MM.1S (cell line): ENCODE measurements around the gene ATOH1.

Experiments
- DNase-seq: peaks from one replicate; pipeline ENCODE4 v3.0.0-alpha.2; 2015
- H2AFZ ChIP-seq: fragments of 300-600 bp; sonication (generic); 2 replicates; pipeline ENCODE4 v1.6.0; 2016; ENCODE audit warnings: antibody characterized with exemption, low read length
- H3F3A ChIP-seq: fragments of 300-600 bp; sonication (generic); 2 replicates; pipeline ENCODE4 v1.6.1; 2016; ENCODE audit warnings: mild to moderate bottlenecking, antibody characterized with exemption, low read length, moderate library complexity, mixed read lengths; ENCODE audit not compliant: insufficient read depth
- H3K27ac ChIP-seq: fragments of 300-600 bp; sonication (generic); 2 replicates; pipeline ENCODE4 v1.5.1; 2016; ENCODE audit warnings: mild to moderate bottlenecking, low read length
- H3K27me3 ChIP-seq: fragments of 300-600 bp; sonication (generic); replicated peaks from 2 replicates; pipeline ENCODE4 v1.6.0; 2016; ENCODE audit warnings: low read length; ENCODE audit not compliant: insufficient read depth
- H3K36me3 ChIP-seq: fragments of 300-600 bp; sonication (generic); replicated peaks from 2 replicates; pipeline ENCODE4 v1.6.1; 2016; ENCODE audit warnings: mild to moderate bottlenecking, low read length, mixed read lengths; ENCODE audit not compliant: insufficient read depth
- H3K4me1 ChIP-seq: fragments of 300-600 bp; sonication (generic); 2 replicates; pipeline ENCODE4 v1.6.1; 2016; ENCODE audit warnings: low read length, mixed read lengths
- H3K4me2 ChIP-seq: fragments of 300-600 bp; sonication (generic); 2 replicates; pipeline ENCODE4 v1.6.0; 2016; ENCODE audit warnings: low read depth, low read length
- H3K4me3 ChIP-seq: fragments of 300-600 bp; sonication (generic); 2 replicates; pipeline ENCODE4 v1.5.1; 2016; ENCODE audit warnings: low read length, mixed read lengths
- H3K79me2 ChIP-seq: fragments of 300-600 bp; sonication (generic); 2 replicates; pipeline ENCODE4 v1.6.1; 2016; ENCODE audit warnings: mixed run types, low read length, mixed read lengths
- H3K9ac ChIP-seq: fragments of 300-600 bp; sonication (generic); 2 replicates; pipeline ENCODE4 v1.6.1; 2016; ENCODE audit warnings: low read length, mixed read lengths
- H3K9me2 ChIP-seq: fragments of 300-600 bp; sonication (generic); replicated peaks from 2 replicates; pipeline ENCODE4 v1.6.1; 2016; ENCODE audit warnings: mild to moderate bottlenecking, low read length, mixed read lengths; ENCODE audit not compliant: insufficient read depth
- H3K9me3 ChIP-seq: fragments of 300-600 bp; sonication (generic); replicated peaks from 2 replicates; pipeline ENCODE4 v1.6.1; 2016; ENCODE audit warnings: mild to moderate bottlenecking, low read length, mixed read lengths; ENCODE audit not compliant: insufficient read depth
- H4K20me1 ChIP-seq: fragments of 300-600 bp; sonication (generic); 2 replicates; pipeline ENCODE4 v1.6.1; 2016; ENCODE audit warnings: mild to moderate bottlenecking, low read length, moderate library complexity, mixed read lengths; ENCODE audit not compliant: insufficient read depth
- CTCF ChIP-seq: fragments of 300-600 bp; sonication (generic); IDR thresholded peaks from 2 replicates; pipeline ENCODE4 v1.5.1; 2016; ENCODE audit warnings: antibody characterized with exemption, low read length, mixed read lengths
- EZH2 ChIP-seq: fragments of 300-600 bp; sonication (generic); optimal IDR thresholded peaks from 2 replicates; pipeline ENCODE3; 2017; ENCODE audit warnings: low read depth, mild to moderate bottlenecking, antibody characterized with exemption, low read length, mixed read lengths
- EZH2phosphoT487 ChIP-seq: fragments of 300-600 bp; sonication (generic); IDR thresholded peaks from 2 replicates; pipeline ENCODE4 v1.6.1; 2018; ENCODE audit warnings: antibody characterized with exemption, low read length

The ATOH1 gene

GRCh38 chr4:93842601-93843252 is 14.2 kb downstream of the ATOH1 start:
- H3F3A ChIP-seq, result no peaks in the 10 kb centered on the region
- no peak overlapping the region for H3K4me2 ChIP-seq
- H3K9me3 ChIP-seq, result no peaks in the 10 kb centered on the region
- H3K27ac ChIP-seq, result no peak overlapping the region
- H3K36me3 ChIP-seq, result no peaks in the 10 kb centered on the region
- no peaks in the 10 kb centered on the region for H3K27me3 ChIP-seq
- H3K79me2 ChIP-seq, result no peaks in the 10 kb centered on the region
- DNase-seq, result no peak
- H3K9ac ChIP-seq, result no peak overlapping the region
- H3K4me1 ChIP-seq, result no peaks in the 10 kb centered on the region
- no peaks in the 10 kb centered on the region for H4K20me1 ChIP-seq
- H2AFZ ChIP-seq, result no peak overlapping the region
- TF ChIP-seq EZH2phosphoT487, result no peak
- no peak for TF ChIP-seq CTCF
- TF ChIP-seq EZH2, result no peak
- no peaks in the 10 kb centered on the region for H3K9me2 ChIP-seq
- no peak overlapping the region for H3K4me3 ChIP-seq

GRCh38 chr4:93843772-93844171 is 15.2 kb downstream of the ATOH1 start:
- no peaks in the 10 kb centered on the region for H3K9me2 ChIP-seq
- H3K27me3 ChIP-seq, result no peaks in the 10 kb centered on the region
- no peaks in the 10 kb centered on the region for H3K9me3 ChIP-seq
- no peaks in the 10 kb centered on the region for H3K36me3 ChIP-seq
- no peak overlapping the region for H2AFZ ChIP-seq
- H3K4me1 ChIP-seq, result no peaks in the 10 kb centered on the region
- TF ChIP-seq CTCF (no peak), EZH2phosphoT487 (no peak), EZH2 (no peak)
- no peak for DNase-seq
- no peaks in the 10 kb centered on the region for H3F3A ChIP-seq
- H3K27ac ChIP-seq, result no peak overlapping the region
- H4K20me1 ChIP-seq, result no peaks in the 10 kb centered on the region
- no peak overlapping the region for H3K4me2 ChIP-seq
- no peak overlapping the region for H3K9ac ChIP-seq
- no peak overlapping the region for H3K4me3 ChIP-seq
- H3K79me2 ChIP-seq, result no peaks in the 10 kb centered on the region

- Histone ChIP-seq H3K27ac (no peak overlapping the region), H3K9ac (no peak overlapping the region), H3K4me1 (no peaks in the 10 kb centered on the region), H3K27me3 (no peaks in the 10 kb centered on the region), H3K9me2 (no peaks in the 10 kb centered on the region), H3K9me3 (no peaks in the 10 kb centered on the region), H4K20me1 (no peaks in the 10 kb centered on the region), H3K79me2 (no peaks in the 10 kb centered on the region), H2AFZ (no peak overlapping the region), H3K36me3 (no peaks in the 10 kb centered on the region), H3F3A (no peaks in the 10 kb centered on the region), H3K4me3 (no peak overlapping the region), H3K4me2 (no peak overlapping the region)
- DNase-seq, result no peak
- TF ChIP-seq EZH2 (no peak), CTCF (no peak), EZH2phosphoT487 (no peak)
Measured at GRCh38 chr4:93852680-93853079, 24.1 kb downstream of the ATOH1 start.
